Measurements from ENCODE around the gene SCAMP2.

SCAMP2 gene

GRCh38 chr15:74821091-74821789 is 51.9 kb downstream of the SCAMP2 start:
- H3K9ac ChIP-seq: no peak overlapping the region
- H3K4me2 ChIP-seq: no peak overlapping the region
- no peak overlapping the region for H2AFZ ChIP-seq (ENCODE audit: low read depth)
- H3K4me1 ChIP-seq (ENCODE audit: low read depth, poor library complexity, severe bottlenecking): no peaks in the 10 kb centered on the region
- no peak overlapping the region for H3K27ac ChIP-seq
- H3K4me3 ChIP-seq (IDR thresholded peaks at IDR 0.05; ENCODE audit: insufficient read depth, low read depth, low read length): no peak overlapping the region
- H4K20me1 ChIP-seq (ENCODE audit: insufficient read depth): no peaks in the 10 kb centered on the region
- no peak for TF ChIP-seq CTCF (conservative IDR thresholded peaks at IDR 0.05; ENCODE audit: low read depth, low read length)
- H3K36me3 ChIP-seq (ENCODE audit: insufficient read depth): no peaks in the 10 kb centered on the region
- H3K79me2 ChIP-seq (ENCODE audit: insufficient read depth, low read depth): no peaks in the 10 kb centered on the region
- H3K27me3 ChIP-seq (ENCODE audit: insufficient read depth, low read depth): peaks cover 76% of the 10 kb centered on the region

- Histone ChIP-seq H3K4me1 (ENCODE audit: low read depth, poor library complexity, severe bottlenecking) (no peaks in the 10 kb centered on the region), H3K4me2 (no peak overlapping the region), H3K79me2 (ENCODE audit: insufficient read depth, low read depth) (no peaks in the 10 kb centered on the region), H3K27me3 (ENCODE audit: insufficient read depth, low read depth) (peaks cover 65% of the 10 kb centered on the region), H3K36me3 (ENCODE audit: insufficient read depth) (no peaks in the 10 kb centered on the region), H3K27ac (no peak overlapping the region), H4K20me1 (ENCODE audit: insufficient read depth) (no peaks in the 10 kb centered on the region), H2AFZ (ENCODE audit: low read depth) (no peak overlapping the region), H3K4me3 (IDR thresholded peaks at IDR 0.05; ENCODE audit: insufficient read depth, low read depth, low read length) (no peak overlapping the region), H3K9ac (no peak overlapping the region)
- no peak for TF ChIP-seq CTCF (conservative IDR thresholded peaks at IDR 0.05; ENCODE audit: low read depth, low read length)
These were observed 53.1 kb downstream of the SCAMP2 start for GRCh38 chr15:74820056-74820455.

- no peak overlapping the region for H3K27ac ChIP-seq
- peaks cover 44% of the 10 kb centered on the region for H3K27me3 ChIP-seq (ENCODE audit: insufficient read depth, low read depth)
- no peaks in the 10 kb centered on the region for H3K79me2 ChIP-seq (ENCODE audit: insufficient read depth, low read depth)
- no peak overlapping the region for H3K9ac ChIP-seq
- no peaks in the 10 kb centered on the region for H3K36me3 ChIP-seq (ENCODE audit: insufficient read depth)
- H4K20me1 ChIP-seq (ENCODE audit: insufficient read depth): no peaks in the 10 kb centered on the region
- H3K4me3 ChIP-seq (IDR thresholded peaks at IDR 0.05; ENCODE audit: insufficient read depth, low read depth, low read length): no peak overlapping the region
- TF ChIP-seq CTCF (conservative IDR thresholded peaks at IDR 0.05; ENCODE audit: low read depth, low read length): no peak
- no peaks in the 10 kb centered on the region for H3K4me1 ChIP-seq (ENCODE audit: low read depth, poor library complexity, severe bottlenecking)
- H2AFZ ChIP-seq (ENCODE audit: low read depth): no peak overlapping the region
- H3K4me2 ChIP-seq: no peak overlapping the region
These were observed 55.8 kb downstream of the SCAMP2 start for GRCh38 chr15:74817370-74817737.

GRCh38 chr15:74816624-74817369 is 56.4 kb downstream of the SCAMP2 start:
- H3K9ac ChIP-seq: no peak overlapping the region
- H3K27me3 ChIP-seq (ENCODE audit: insufficient read depth, low read depth): peaks cover 47% of the 10 kb centered on the region
- H3K79me2 ChIP-seq (ENCODE audit: insufficient read depth, low read depth): no peaks in the 10 kb centered on the region
- H3K4me2 ChIP-seq: no peak overlapping the region
- no peaks in the 10 kb centered on the region for H3K36me3 ChIP-seq (ENCODE audit: insufficient read depth)
- no peak overlapping the region for H3K27ac ChIP-seq
- H4K20me1 ChIP-seq (ENCODE audit: insufficient read depth): no peaks in the 10 kb centered on the region
- no peak overlapping the region for H3K4me3 ChIP-seq (IDR thresholded peaks at IDR 0.05; ENCODE audit: insufficient read depth, low read depth, low read length)
- no peak for TF ChIP-seq CTCF (conservative IDR thresholded peaks at IDR 0.05; ENCODE audit: low read depth, low read length)
- H2AFZ ChIP-seq (ENCODE audit: low read depth): no peak overlapping the region
- no peaks in the 10 kb centered on the region for H3K4me1 ChIP-seq (ENCODE audit: low read depth, poor library complexity, severe bottlenecking)
